Measurements from ENCODE around the gene PPM1J. TPM values are rescaled to one million over a fixed set of nuclear protein-coding genes. Genes with fewer than 3 reads are reported as not detected.
"Not testable (repeated sequence)": the region's sequence is repeated elsewhere in the genome, so short reads cannot be mapped to it uniquely, and the experiment has no call there.

The PPM1J gene
- total RNA-seq, 1 experiment from 2014 or later, result 0.80 TPM

DNA sequence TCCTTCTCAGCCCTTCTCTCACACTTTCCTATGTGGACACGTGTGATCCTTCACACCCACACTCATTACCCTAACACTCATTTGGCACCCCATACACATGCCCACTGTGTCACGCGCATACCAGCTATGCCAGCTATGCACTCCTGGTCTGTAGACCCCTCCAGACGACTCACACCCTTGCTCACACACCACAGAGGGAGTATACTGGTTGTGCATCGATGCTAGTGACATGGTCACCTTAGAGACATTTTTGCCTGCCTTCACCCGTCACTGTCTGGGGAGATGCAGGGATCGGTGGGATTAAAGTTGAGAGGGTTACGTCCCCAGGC, 8.3 kb upstream of the PPM1J start:
- Histone ChIP-seq H4K20me1 (ENCODE audit: low read length) (no peaks in the 10 kb centered on the region), H3K27me3 (ENCODE audit: low read length) (no peaks in the 10 kb centered on the region), H3F3A (ENCODE audit: low read length, unreplicated experiment) (no peaks in the 10 kb centered on the region), H3K27ac (ENCODE audit: low read length) (no peak overlapping the region), H3K4me1 (ENCODE audit: insufficient read depth, low read length) (peaks cover 3% of the 10 kb centered on the region; the same call in 1 of the 2 replicates), H3K9me3 (ENCODE audit: low read length) (no peaks in the 10 kb centered on the region), H3K9ac (ENCODE audit: low read length) (no peak overlapping the region), H3K9me2 (replicated peaks; ENCODE audit: low read length) (no peaks in the 10 kb centered on the region), H2AFZ (ENCODE audit: low read length) (no peak overlapping the region), H3K4me2 (ENCODE audit: low read length) (no peak overlapping the region), H3K4me3 (ENCODE audit: low read length) (no peak overlapping the region), H3K36me3 (ENCODE audit: low read depth, low read length) (no peaks in the 10 kb centered on the region), H3K79me2 (ENCODE audit: low read length) (no peaks in the 10 kb centered on the region)
- TF ChIP-seq EZH2phosphoT487 (IDR thresholded peaks at IDR 0.05; ENCODE audit: borderline replicate concordance, low read length) (no peak), EZH2 (IDR thresholded peaks at IDR 0.05; ENCODE audit: low read length, unreplicated experiment) (no peak)
- TF ChIP-seq, protein P1, sequence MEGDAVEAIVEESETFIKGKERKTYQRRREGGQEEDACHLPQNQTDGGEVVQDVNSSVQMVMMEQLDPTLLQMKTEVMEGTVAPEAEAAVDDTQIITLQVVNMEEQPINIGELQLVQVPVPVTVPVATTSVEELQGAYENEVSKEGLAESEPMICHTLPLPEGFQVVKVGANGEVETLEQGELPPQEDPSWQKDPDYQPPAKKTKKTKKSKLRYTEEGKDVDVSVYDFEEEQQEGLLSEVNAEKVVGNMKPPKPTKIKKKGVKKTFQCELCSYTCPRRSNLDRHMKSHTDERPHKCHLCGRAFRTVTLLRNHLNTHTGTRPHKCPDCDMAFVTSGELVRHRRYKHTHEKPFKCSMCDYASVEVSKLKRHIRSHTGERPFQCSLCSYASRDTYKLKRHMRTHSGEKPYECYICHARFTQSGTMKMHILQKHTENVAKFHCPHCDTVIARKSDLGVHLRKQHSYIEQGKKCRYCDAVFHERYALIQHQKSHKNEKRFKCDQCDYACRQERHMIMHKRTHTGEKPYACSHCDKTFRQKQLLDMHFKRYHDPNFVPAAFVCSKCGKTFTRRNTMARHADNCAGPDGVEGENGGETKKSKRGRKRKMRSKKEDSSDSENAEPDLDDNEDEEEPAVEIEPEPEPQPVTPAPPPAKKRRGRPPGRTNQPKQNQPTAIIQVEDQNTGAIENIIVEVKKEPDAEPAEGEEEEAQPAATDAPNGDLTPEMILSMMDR (conservative IDR thresholded peaks at IDR 0.05; ENCODE audit: low read depth, low read length), result no peak
- BruUV-seq (replicated peaks), result no TSS peak
- ChIA-PET POLR2A (ENCODE audit: unreplicated experiment) (no interaction called here), CTCF (no interaction called here)
- intact Hi-C loops (cut with micrococcal nuclease), result no loop called here
- DNase-seq (no peak), ATAC-seq (no peak)

DNA sequence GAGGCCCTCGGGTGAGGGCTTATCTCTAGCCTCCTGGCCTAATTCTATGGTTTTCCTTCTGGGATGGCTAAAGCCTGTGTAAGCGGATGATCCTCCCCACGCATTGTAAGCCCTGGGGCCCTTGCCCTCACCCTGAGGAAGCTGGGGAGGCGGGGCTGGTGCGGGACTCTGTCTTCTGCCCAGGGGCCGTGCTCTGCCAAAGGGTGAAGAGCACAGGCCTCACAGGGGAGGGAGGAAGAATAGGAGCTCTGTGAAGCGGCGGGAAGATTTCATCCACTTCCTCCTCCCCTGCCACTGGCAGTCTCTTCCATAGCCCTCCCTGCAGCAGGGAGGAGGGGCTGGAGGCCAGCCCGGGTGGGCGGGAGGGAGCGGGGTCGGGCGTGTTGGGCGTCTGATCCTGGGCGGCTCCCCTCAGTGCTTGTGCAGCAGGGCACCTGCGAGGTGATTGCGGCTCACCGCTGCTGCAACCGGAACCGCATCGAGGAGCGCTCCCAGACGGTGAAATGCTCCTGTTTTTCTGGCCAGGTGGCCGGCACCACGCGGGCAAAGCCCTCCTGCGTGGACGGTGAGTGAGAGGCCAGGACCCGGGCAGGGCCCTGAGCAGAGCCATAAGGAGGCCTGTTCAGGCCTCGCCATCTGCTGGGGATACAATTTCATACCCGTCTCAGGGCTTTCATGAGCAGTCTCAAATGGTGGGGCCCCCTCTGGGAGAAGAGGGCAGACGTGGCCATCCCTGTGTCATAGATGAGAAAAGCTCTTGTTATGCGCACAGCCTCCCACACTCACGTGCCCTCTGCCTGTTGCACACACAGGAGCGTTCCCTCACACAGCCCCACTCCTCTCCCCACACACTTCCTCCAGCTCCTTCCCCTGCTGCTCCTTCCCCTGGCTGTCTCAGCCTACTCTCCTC, 7.7 kb upstream of the PPM1J start:
- ChIA-PET CTCF (no interaction called here), POLR2A (ENCODE audit: unreplicated experiment) (no interaction called here)
- Histone ChIP-seq H2AFZ (ENCODE audit: low read length) (no peak overlapping the region), H3K36me3 (ENCODE audit: low read depth, low read length) (no peaks in the 10 kb centered on the region), H3K4me1 (ENCODE audit: insufficient read depth, low read length) (peaks cover 3% of the 10 kb centered on the region; the same call in 1 of the 2 replicates), H3K9ac (ENCODE audit: low read length) (no peak overlapping the region), H3K4me2 (ENCODE audit: low read length) (no peak overlapping the region), H3K4me3 (ENCODE audit: low read length) (no peak overlapping the region), H3K9me2 (replicated peaks; ENCODE audit: low read length) (no peaks in the 10 kb centered on the region), H3F3A (ENCODE audit: low read length, unreplicated experiment) (no peaks in the 10 kb centered on the region), H3K79me2 (ENCODE audit: low read length) (no peaks in the 10 kb centered on the region), H3K27ac (ENCODE audit: low read length) (no peak overlapping the region), H3K27me3 (ENCODE audit: low read length) (no peaks in the 10 kb centered on the region), H4K20me1 (ENCODE audit: low read length) (no peaks in the 10 kb centered on the region), H3K9me3 (ENCODE audit: low read length) (no peaks in the 10 kb centered on the region)
- intact Hi-C loops (cut with micrococcal nuclease), result no loop called here
- BruUV-seq (replicated peaks), result no TSS peak
- TF ChIP-seq, protein P1 (conservative IDR thresholded peaks at IDR 0.05; ENCODE audit: low read depth, low read length), result no peak
- TF ChIP-seq EZH2phosphoT487 (IDR thresholded peaks at IDR 0.05; ENCODE audit: borderline replicate concordance, low read length) (no peak), EZH2 (IDR thresholded peaks at IDR 0.05; ENCODE audit: low read length, unreplicated experiment) (no peak)
- no peak for DNase-seq
- no peak for ATAC-seq

DNA sequence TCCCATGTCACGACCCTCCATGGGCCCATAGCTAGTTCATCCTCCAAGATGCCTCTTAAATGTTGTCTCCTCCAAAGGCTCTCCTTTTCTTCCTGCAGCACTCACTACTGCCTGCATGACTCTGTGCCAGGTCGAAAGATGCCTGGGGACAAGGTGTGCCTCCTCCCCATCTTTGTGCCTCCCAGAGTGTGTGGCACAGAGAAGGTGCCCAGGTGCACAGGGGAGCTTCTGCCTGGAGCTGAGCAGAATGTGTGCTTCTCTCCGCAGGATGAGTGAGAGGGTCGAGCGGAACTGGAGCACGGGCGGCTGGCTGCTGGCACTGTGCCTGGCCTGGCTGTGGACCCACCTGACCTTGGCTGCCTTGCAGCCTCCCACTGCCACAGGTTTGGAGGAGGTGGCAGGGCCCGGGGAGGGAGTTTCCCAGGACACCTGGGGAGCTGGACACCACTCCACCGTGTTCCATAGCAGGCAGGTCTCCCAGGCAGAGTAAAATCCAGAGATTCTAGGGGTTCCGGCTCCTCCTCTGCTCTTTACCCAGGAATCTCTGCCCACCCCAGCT, 6.9 kb upstream of the PPM1J start:
- Histone ChIP-seq H3K4me1 (ENCODE audit: insufficient read depth, low read length) (peaks cover 3% of the 10 kb centered on the region; the same call in 1 of the 2 replicates), H3K79me2 (ENCODE audit: low read length) (no peaks in the 10 kb centered on the region), H2AFZ (ENCODE audit: low read length) (no peak overlapping the region), H3K36me3 (ENCODE audit: low read depth, low read length) (no peaks in the 10 kb centered on the region), H3K27me3 (ENCODE audit: low read length) (no peaks in the 10 kb centered on the region), H3K4me2 (ENCODE audit: low read length) (no peak overlapping the region), H3K27ac (ENCODE audit: low read length) (no peak overlapping the region), H4K20me1 (ENCODE audit: low read length) (no peaks in the 10 kb centered on the region), H3K4me3 (ENCODE audit: low read length) (no peak overlapping the region), H3K9ac (ENCODE audit: low read length) (no peak overlapping the region), H3K9me3 (ENCODE audit: low read length) (no peaks in the 10 kb centered on the region), H3K9me2 (replicated peaks; ENCODE audit: low read length) (no peaks in the 10 kb centered on the region), H3F3A (ENCODE audit: low read length, unreplicated experiment) (no peaks in the 10 kb centered on the region)
- intact Hi-C loops (cut with micrococcal nuclease), result no loop called here
- DNase-seq (no peak), ATAC-seq (no peak)
- BruUV-seq (replicated peaks), result no TSS peak
- no peak for TF ChIP-seq EZH2phosphoT487 (IDR thresholded peaks at IDR 0.05; ENCODE audit: borderline replicate concordance, low read length)
- ChIA-PET CTCF (no interaction called here), POLR2A (ENCODE audit: unreplicated experiment) (no interaction called here)

DNA sequence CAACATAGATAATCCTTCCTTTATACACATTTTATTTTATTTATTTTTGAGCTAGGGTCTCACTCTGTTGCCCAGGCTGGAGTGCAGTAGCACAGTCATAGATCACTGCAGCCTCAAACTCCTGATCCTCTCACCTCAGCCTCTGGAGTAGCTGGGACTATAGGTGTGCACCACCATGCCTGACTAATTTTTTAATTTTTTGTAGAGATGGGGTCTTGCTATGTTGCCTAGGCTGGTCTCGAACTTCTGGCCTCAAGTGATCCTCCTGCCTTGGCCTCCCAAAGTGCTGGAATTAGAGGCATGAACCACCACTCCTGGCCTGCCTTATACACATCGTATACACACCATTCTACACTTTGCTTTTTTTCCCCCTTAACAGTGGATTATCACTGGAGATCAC, 6.2 kb upstream of the PPM1J start:
- H4K20me1 ChIP-seq (ENCODE audit: low read length); H3K9me3 ChIP-seq (ENCODE audit: low read length); H3K4me2 ChIP-seq (ENCODE audit: low read length); H3K36me3 ChIP-seq (ENCODE audit: low read depth, low read length); H3K9me2 ChIP-seq (replicated peaks; ENCODE audit: low read length); H3K4me1 ChIP-seq (ENCODE audit: insufficient read depth, low read length); H3K4me3 ChIP-seq (ENCODE audit: low read length); ATAC-seq; H3K79me2 ChIP-seq (ENCODE audit: low read length); H3K27me3 ChIP-seq (ENCODE audit: low read length); DNase-seq; H3K27ac ChIP-seq (ENCODE audit: low read length); H3F3A ChIP-seq (ENCODE audit: low read length, unreplicated experiment); BruUV-seq (replicated peaks); CTCF ChIA-PET; H2AFZ ChIP-seq (ENCODE audit: low read length); POLR2A ChIA-PET (ENCODE audit: unreplicated experiment); intact Hi-C loops (cut with micrococcal nuclease); H3K9ac ChIP-seq (ENCODE audit: low read length): not testable (repeated sequence)
